Lower leg skin (tissue), 3 donors: ENCODE measurements around the gene CCR3.

Source experiments
- POLR2A ChIP-seq, 2 donors: fragments of 450-650 bp; IDR thresholded peaks; one replicate each; pipeline ENCODE4 v1.6.1; 2016 to 2017; ENCODE audit warnings: antibody characterized with exemption in 2 of 2, mild to moderate bottlenecking in 1 of 2, moderate library complexity in 1 of 2
- TF ChIP-seq, protein P1 (sequence below), 3 donors: fragments of 450-650 bp; IDR thresholded peaks; one replicate each; pipeline ENCODE4 v1.5.1; 2016; ENCODE audit warnings: antibody characterized with exemption in 3 of 3, mild to moderate bottlenecking in 3 of 3, moderate library complexity in 2 of 3

GRCh38 chr3:46212101-46212500 is 30.2 kb upstream of the CCR3 start:
- TF ChIP-seq, protein P1, sequence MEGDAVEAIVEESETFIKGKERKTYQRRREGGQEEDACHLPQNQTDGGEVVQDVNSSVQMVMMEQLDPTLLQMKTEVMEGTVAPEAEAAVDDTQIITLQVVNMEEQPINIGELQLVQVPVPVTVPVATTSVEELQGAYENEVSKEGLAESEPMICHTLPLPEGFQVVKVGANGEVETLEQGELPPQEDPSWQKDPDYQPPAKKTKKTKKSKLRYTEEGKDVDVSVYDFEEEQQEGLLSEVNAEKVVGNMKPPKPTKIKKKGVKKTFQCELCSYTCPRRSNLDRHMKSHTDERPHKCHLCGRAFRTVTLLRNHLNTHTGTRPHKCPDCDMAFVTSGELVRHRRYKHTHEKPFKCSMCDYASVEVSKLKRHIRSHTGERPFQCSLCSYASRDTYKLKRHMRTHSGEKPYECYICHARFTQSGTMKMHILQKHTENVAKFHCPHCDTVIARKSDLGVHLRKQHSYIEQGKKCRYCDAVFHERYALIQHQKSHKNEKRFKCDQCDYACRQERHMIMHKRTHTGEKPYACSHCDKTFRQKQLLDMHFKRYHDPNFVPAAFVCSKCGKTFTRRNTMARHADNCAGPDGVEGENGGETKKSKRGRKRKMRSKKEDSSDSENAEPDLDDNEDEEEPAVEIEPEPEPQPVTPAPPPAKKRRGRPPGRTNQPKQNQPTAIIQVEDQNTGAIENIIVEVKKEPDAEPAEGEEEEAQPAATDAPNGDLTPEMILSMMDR (IDR thresholded peaks at IDR 0.05), result no peak
- no peak for TF ChIP-seq POLR2A (IDR thresholded peaks at IDR 0.05)
